HG02870 (cell line): ENCODE results near the gene TCHP.
"Not testable (repeated sequence)": the region's sequence is repeated elsewhere in the genome, so short reads cannot be mapped to it uniquely, and the experiment has no call there.

Experiments
- ATAC-seq: cut with Tn5 transposase; IDR thresholded peaks from one replicate; pipeline ENCODE4 v1.9.1; 2021; ENCODE audit warnings: mild to moderate bottlenecking, moderate library complexity; ENCODE audit not compliant: unreplicated experiment

TCHP gene, protein sequence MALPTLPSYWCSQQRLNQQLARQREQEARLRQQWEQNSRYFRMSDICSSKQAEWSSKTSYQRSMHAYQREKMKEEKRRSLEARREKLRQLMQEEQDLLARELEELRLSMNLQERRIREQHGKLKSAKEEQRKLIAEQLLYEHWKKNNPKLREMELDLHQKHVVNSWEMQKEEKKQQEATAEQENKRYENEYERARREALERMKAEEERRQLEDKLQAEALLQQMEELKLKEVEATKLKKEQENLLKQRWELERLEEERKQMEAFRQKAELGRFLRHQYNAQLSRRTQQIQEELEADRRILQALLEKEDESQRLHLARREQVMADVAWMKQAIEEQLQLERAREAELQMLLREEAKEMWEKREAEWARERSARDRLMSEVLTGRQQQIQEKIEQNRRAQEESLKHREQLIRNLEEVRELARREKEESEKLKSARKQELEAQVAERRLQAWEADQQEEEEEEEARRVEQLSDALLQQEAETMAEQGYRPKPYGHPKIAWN

DNA sequence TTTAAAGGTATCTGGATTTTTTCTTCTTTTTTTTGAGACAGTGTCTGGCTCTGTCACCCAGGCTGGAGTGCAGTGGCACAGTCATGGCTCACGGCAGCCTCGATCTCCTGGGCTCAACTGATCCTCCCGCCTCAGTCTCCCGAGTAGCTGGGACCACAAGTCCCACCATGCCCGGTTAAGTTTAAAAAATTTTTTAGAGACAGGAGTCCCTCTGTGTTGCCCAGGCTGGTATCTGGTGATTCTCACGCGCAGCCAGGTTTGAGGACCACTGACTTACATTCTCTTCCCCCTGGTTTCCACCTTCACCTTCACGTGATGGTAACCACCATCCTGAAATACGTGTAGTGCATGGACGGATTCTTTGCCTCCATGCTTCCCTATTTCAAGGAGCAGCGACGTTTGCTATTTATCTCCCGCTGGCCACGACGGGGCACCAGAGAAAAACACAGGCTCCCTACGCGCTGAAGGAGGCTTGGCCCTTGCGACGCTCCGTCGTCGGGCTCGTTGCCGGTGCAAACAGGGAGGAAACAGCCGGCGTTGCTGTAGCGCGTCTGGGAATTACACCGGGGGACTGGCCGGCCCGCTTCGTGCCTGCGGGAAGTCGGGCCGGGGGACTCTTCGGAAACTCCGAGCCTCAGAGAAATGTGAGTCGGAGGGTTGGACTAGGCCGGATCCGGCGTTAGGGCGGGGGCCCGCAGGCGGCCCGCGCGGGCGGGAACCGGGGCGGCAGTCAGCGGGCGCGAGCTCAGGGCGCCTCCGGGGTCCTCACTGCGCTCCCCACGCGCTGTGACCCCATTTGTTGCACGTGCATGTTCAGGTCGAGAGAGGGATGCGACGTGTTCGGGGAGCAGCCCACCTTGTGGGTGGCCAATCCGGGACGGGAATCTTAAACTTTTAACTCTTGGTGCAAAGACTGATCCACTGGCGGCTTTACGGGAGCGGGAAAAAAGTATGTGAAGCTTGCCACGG lies at the start of gene TCHP:
TCHP (plus strand) TSS at position 492 of the 969 bp plus-strand sequence. CDS start 2,753 bp downstream, outside the sequence.
- peak; percentile 61 for ATAC-seq

DNA sequence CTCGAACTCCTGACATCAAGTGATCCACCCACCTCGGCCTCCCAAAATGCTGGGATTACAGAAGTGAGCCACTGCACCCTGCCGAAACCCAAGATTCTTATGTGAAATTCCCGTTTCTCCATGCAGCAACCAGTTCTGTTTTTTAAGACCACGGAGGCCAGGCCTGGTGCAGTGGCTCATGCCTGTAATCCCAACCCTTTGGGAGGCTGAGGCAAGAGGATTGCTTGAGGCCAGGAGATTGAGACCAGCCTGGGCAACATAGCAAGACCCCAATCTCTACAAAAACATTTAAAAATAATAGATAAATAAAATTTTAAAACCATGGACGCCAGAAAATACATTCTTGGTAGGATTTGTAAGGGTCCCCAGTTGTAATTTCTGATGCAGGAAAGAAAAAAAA lies 49.6 kb upstream of the TCHP start:
- not testable (repeated sequence) for ATAC-seq

DNA sequence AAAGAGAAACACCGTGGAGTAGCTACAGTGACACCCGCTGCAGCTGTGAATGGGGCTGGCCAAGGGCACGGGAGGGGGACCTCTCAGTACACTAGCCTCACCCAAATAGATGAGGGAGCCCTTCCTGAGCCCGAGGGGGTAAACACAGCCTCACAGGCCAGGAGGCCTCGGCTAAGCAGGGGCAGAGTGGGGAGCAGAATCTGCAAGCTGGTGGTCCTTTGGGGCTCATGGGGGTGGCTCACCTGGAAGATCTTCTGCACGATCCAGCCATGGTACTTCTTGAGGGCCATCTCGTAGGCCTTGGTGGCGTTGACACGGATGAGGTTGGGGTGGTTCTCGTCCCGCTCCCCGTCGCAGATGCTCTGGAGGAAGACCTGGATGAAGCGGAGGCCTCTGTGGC lies 44.7 kb upstream of the TCHP start:
- ATAC-seq, result no peak

DNA sequence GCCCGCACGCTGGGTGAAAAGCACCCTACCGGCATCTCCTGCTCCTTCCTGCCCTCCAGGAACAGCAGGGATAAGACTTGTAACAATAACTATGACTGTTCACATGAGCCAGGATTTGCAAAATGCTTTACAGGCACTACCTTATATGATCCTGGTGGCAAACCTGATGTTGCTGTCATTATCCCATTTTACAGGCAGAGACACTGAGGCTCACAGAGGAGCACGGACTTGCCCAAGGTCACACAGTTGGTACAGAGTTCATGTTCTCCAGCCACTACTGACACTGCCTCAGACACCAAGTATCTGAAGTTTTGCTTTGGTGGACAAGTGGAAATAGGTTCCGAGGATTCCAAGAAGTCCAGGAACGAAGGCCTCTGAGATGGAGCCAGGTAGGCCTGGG lies 42.4 kb upstream of the TCHP start:
- no peak for ATAC-seq

DNA sequence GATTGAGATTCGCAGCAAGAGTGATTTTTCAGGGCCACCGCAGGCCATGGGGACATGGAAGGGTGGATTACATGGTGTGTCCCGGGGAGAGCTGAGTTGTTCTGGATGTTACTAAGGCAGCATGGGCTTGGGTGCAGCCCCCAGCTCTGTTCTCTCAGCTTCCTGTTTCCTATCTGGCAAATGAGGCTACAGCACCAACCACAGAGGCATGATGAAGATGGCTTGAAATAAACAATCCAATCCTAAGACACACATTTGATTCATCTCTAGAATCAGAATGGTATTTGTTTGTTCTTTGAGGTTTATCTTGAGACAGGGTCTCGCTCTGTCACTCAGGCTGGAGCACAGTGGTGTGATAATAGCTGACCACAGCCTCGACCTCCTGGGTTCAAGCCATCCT lies 41.3 kb upstream of the TCHP start:
- no peak for ATAC-seq

DNA sequence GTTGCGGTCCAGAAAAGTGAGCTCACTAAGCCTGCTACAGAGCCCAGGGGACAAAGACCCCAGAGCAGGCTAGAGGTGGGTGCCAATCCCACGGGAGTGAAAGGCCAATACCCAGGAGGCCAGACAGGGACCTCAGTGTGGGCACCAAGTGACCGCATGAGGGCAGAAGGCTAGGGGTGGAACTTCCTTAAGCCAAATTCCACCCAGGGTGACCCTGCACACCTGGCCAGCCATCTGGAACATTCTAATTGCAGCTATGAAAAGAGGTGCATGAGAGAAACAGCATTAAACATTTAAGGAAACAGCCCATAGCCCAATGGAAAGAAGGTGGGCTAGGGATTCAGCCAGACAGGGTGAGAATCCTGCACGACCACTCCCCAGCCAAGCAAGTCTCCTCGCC lies 39.1 kb upstream of the TCHP start:
- no peak for ATAC-seq

DNA sequence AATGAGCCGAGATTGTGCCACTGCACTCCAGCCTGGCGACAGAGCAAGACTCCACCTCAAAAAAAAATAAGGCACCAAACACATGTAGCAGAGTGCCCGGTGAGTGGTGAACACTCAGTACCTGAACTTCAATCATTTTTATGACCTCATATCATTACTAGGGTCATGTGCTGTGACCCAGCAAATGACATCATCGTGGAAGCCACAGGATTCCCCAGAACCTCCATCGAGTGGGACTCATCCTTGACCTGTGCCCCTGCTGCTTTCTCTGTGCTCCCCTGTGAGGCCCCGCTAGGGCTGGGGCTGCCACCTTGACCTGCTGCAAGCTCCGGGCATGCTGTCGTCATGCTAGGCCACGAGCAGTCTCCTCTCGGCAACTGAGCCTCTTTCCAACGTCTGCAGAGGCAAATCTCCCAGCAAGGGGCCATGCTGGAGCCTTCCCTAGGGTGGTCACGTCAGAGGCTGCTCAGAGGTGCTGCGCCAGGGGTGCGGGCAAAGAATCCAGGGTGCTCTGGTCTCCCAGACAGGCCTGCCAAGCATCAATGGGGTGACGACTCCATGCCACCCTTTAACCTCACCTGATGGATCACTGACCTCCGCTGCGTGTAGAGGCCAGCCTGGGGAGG lies 38.3 kb upstream of the TCHP start:
- no peak for ATAC-seq

DNA sequence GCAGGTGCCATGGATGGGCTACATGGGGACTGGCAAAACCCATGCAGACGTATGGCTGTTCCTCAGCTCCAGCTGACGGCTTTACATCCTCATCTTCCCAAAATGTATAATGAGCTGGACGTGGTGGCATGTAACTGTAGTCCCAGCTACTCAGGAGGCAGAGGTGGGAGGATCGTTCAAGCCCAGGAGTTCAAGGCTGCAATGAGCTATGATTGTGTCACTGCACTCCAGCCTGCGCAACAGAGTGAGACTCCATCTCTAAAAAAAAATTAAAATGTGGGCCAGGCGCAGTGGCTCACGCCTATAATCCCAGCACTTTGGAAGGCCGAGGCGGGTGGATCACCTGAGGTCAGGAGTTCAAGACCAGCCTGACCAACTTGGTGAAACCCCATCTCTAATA lies 37.6 kb upstream of the TCHP start:
- not testable (repeated sequence) for ATAC-seq

DNA sequence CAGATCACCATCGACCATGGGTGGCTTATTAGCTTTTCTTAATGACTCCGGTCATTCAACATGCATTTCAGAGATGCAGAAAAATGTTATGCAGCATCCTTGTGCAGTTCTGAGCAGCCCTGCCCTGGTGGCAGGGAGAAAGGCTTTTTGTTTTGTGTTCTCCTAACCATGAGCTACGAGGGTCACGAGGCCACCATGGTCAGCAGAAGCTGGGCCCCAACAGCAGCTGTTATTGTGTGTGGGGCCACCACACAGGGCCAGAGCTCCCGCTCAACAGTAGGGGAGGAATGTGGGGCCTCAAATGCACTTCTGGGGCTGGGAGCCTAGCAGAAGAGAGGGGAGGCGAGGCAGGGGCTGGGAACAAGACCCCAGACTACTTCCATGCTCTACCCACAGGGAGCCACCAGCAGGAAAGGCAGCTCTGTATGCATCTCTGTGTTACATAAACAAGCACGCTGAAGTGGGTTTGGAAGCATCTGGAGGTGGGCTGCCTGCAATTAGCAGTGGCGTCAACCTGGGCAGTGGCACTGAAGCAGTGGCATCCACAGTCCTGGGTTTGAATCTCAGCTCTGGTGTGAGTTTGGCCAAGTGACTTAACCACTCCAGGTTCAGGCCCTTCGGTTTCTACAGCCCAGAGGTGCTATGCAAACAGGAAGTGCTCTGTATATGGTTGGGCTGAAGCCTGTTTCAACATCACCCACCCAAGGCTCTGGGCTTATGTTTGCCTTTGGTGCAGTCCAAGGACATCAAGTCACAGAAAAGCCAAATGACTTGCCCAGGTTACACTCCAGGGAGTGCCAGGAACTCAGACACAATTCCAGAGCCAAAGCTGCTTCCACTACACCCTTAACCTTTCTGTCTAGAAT lies 36.0 kb upstream of the TCHP start:
- no peak for ATAC-seq

DNA sequence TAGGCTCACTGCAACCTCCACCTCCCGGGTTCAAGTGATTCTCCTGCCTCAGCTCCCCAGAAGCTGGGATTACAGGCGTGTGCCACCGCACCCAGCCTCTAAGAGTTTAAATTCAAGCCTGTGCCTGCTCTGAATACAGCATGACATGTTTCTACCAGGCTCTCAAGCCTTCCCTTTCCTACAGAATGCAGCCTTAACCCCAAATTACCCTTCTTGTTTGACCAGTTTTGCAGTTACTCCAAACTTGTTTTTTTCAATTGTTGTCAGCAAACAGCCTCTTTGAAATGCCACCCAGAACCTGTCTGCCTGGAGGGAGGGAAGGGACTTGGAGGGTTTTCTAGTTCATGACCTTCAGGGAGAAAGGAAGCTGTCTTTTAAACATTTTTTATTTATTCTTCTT lies 35.2 kb upstream of the TCHP start:
- ATAC-seq, result no peak

DNA sequence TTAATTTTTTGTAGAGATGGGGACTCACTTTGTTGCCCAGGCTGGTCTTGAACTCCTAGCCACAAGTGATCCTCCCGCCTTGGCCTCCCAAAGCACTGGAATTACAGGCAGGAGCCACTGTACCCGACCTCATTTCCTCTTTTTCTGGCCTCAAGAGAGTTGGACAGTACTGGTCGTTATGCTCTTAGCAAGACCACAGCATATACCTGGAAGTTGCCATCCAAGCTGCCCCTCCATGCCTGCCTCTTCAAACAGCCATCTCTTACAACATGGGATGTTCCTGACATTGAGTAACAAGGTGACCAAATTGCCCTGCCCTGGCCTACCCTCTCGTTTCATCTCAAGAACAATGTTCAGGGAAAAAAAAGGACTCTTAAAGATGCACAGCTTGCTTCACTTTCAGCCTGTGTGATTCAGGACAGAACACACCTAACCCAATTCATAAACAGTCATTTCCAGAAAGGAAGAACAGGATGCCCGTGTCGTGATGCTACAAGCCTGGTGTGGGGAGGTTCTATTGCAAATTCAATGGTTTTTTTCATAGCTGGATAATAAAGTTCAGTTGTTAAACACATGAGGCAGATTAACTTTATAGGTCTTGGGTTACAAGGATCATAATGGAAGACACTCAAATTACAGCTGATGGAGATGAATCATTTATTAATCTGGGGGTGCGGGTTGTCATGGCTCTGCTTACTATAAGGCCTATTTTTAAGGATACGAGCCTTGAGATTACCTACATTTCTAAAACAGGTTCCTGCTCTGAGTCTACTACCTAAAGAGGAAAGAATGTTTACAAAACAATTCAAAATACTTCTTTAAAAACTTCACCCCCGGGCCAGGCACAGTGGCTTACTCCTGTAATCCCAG lies 31.7 kb upstream of the TCHP start:
- no peak for ATAC-seq

DNA sequence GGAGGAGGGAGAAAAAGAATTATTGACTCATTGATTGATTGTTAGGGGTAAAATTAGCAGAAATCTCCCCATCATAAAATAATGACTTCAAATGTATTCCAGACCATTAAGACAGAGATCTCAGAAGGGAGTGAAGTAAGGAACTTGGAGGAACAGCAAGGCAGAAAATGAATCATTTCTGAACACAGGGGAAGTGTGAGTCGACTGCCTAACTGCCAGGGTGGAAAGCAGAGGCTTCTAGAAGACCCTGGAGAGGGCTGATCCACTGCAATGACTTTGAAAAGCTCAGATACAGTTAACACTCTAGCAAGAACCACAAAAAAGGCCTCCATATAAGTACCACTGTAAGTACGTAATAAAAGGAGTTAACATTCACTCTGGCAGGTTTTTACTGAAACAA lies 29.4 kb upstream of the TCHP start:
- no peak for ATAC-seq

DNA sequence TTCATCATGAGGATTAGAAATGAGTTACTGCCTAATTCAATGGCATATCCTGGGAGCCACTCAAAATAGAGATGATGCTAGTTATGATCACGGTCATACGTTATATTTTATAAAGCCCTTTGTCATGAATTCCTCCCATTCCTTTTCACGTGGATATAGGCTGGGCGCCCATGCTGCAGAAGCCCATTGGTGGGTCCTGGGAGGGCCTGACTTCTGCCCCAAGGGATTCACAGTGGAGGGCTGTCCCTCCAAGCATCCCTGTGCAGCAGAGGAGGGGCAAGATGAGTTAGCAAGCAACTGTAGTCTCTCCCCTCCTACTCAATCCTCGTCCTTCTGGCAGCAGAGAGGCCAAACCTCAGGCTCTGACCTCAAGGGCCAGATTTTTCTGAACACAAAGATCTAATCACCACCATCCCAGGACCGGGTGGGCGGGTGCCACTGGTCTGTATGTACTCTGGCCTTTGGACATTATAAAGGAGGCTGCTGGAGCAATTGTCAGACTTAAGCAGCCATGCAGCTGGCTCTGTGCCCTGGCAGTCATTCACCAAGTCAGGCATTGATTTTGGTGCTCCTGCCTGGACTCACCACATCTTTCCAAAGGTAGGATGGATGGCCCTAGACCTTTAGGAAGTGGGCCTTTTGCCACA lies 28.3 kb upstream of the TCHP start:
- no peak for ATAC-seq

DNA sequence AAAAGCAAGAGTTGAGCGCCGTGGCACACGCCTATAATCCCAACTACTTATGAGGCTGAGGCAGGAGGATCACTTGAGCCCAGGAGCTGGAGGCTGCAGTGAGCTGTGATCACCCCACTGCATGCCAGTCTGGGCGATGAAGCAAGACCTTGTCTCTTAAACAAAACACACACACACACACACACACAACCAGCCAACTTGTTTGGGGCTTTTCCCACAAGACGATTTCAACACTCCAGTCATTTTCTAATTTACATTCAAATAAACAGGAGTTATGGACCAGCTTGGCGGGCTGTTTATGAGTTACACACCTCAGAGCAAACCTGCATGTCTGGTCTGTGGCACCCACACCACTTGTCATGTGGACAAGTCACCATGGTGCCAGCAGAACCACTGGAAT lies 26.4 kb upstream of the TCHP start:
- no peak for ATAC-seq

DNA sequence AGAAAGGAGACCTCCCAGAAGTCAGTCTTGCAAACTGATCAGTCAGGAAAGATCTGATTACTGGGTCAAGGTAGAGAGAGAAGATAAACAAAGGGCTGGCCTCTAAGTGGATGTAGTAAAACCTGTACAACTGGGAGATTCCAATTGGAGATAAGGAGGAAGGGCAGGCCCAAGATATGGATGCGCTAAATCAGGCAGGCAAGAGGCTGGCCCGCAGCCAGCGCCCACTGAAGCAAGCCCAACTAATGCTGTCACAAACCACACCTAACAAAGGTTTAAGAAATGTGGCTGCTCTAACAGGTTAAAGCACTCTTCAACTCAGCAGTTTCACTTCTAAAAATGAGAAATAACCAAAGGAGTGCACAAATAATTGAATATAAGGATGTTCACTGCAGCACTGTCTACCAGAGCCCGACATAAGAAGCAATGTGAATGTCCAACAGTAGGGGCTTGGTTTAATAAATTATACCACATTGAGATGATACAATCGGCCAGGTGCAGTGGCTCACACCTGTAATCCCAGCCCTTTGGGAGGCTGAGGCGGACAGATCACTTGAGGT lies 24.4 kb upstream of the TCHP start:
- ATAC-seq, result no peak

DNA sequence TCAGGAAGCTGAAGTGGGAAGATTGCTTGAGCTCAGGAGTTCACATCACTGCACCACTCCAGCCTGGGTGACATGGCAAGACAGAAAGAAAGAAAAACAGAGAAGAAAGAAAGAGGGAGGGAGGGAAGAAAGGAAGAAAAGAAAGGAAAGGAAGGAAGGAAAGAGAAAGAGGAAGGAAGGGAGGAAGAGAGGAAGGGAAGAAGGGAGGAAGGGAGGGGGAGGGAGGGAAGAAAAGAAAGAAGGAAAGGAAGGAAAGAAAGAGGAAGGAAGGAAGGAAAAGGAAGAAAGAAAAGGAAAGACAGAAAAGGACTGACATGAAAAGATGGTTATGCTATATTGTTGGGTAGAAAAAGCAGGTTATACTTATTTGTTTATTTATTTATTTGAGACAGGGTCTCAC lies 23.7 kb upstream of the TCHP start:
- ATAC-seq, result no peak

DNA sequence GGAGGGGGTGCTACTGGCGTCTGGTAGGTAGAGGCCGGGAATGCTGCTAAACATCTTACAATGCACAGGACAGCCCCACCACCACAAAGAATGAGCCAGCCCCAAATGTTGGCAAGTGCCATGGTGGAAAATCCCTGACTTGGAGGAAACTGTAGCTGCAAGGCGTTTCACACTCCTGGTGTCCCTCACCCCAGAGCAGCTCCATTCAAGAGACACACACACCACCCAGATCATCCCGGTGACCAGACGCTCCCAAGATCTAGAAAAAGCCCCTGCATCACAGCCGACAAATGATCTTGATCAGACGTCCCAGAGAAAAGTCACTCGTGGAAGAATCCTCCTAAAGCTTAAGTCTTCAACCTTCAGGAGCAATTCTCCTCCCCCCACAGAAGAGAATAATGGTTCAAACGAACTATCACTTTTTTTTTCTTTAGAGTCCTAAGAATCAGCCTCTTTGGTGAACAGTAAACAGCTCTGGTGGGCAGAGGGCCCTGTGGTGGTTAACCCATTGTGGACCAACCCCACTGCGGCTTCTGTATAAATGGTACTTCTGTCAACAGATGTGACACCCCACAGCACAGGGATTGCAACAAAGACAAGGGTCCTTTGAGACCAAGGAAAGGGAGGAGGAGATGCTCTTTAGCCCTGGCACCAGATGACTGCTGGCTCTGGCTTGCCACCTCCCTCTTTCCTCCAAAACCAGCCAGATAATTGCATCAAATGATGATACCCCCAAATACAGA lies 22.4 kb upstream of the TCHP start:
- no peak for ATAC-seq

DNA sequence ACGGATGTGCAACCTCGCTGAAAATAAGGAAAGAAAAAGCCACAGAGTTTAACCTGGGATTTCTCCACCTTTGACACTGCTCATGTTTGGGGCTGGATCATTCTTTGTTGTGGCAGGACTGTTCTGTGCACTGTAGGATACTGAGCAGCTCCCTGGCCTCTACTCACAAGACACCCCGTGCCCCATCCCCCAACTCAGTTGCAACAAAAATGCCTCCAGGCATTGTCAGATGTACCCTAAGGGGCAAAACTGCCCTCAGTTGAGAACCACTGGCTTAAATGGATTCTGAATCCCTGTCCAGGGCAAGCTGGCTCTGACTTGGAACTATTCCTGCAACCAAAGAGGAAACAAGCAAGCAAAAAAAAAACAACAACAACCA lies 21.8 kb upstream of the TCHP start:
- ATAC-seq, result no peak
